HCT116 (cell line): ENCODE results near the gene TMEM175. TPM values are rescaled to one million over a fixed set of nuclear protein-coding genes. Genes with fewer than 3 reads are reported as not detected.

Source experiments
- ATAC-seq: fragments of 200-7000 bp; cut with Tn5 transposase; 2 replicates; pipeline ENCODE4 v1.9.1; 2020; ENCODE audit warnings: mild to moderate bottlenecking, moderate library complexity
- Bru-seq: library from RNA; stranded (reverse); fragments of 400-500 nt; gene quantifications from one replicate; lab custom pipeline; 2021; lab: Mats Ljungman, UMichigan
- BruChase-seq, 2 experiments: library from RNA; stranded (reverse); fragments of 400-500 nt; gene quantifications; one replicate each; lab custom pipeline; 2021; lab: Mats Ljungman, UMichigan
- BruUV-seq: library from RNA; stranded (reverse); fragments of 400-500 nt; replicated peaks from 2 replicates; lab custom pipeline; 2021; lab: Mats Ljungman, UMichigan
- CTCF ChIA-PET: fragments of 300-600 bp; sonication (Branson Sonifier 250); formaldehyde crosslinking; loops from one replicate; lab custom pipeline; 2021; ENCODE audit warnings: antibody characterized with exemption; lab: Charles Lee
- POLR2A ChIA-PET: fragments of 300-600, 350-600 bp; sonication (Branson Sonifier 250); formaldehyde crosslinking; loops from one replicate; lab custom pipeline; 2021; ENCODE audit warnings: antibody characterized with exemption; lab: Charles Lee
- RAD21 ChIA-PET, 2 experiments: fragments of 300-600 bp; sonication (Branson Sonifier 250); formaldehyde crosslinking; loops; one replicate each; lab custom pipeline; 2023; ENCODE audit warnings: low total read pairs in 2 of 2; ENCODE audit not compliant: uncharacterized antibody in 2 of 2, unreplicated experiment in 2 of 2, low non-redundant PET in 1 of 2; lab: Charles Lee
- DNase-seq: peaks from one replicate; pipeline ENCODE4 v3.0.0-alpha.2; 2010; ENCODE audit warnings: low read depth, low spot score
- H2AFZ ChIP-seq: fragments of 200-600 bp; shearing (Covaris generic), sonication (generic); 2 replicates; pipeline ENCODE4 v1.6.1; 2017; ENCODE audit warnings: low read depth, mixed run types, mixed read lengths, antibody characterized with exemption, low read length; ENCODE audit not compliant: poor library complexity, severe bottlenecking
- H3K27ac ChIP-seq: 2 replicates; pipeline ENCODE4 v1.5.1; 2012; ENCODE audit warnings: low read depth, low read length
- H3K27me3 ChIP-seq: fragments of 200-600 bp; sonication (generic); 2 replicates; pipeline ENCODE4 v1.6.1; 2016; ENCODE audit warnings: mixed run types, low read length, mixed read lengths; ENCODE audit not compliant: insufficient read depth
- H3K36me3 ChIP-seq, 2 experiments: fragments of 200-500 bp in 1 of 2; fragments of 200-600 bp in 1 of 2; sonication (Bioruptor generic) in 1 of 2; sonication (generic) in 1 of 2; 2 replicates each; pipeline versions ENCODE4 v1.5.1 to v1.6.1; 2014 to 2016; ENCODE audit warnings: low read length in 2 of 2, inconsistent platforms in 1 of 2, mixed read lengths in 1 of 2, mixed run types in 1 of 2; ENCODE audit not compliant: insufficient read depth in 2 of 2, control insufficient read depth in 1 of 2
- H3K4me1 ChIP-seq, 2 experiments: fragments of 200-600 bp in 1 of 2; sonication (generic) in 1 of 2; 2 replicates each; pipeline versions ENCODE4 v1.5.1 to v1.6.1; 2012 to 2017; ENCODE audit warnings: low read length in 2 of 2, inconsistent platforms in 1 of 2, mild to moderate bottlenecking in 1 of 2, mixed read lengths in 1 of 2, mixed run types in 1 of 2, moderate library complexity in 1 of 2; ENCODE audit not compliant: insufficient read depth in 2 of 2, control insufficient read depth in 1 of 2
- H3K4me2 ChIP-seq: fragments of 200-600 bp; sonication (generic); 2 replicates; pipeline ENCODE4 v1.6.1; 2017; ENCODE audit warnings: mixed run types, low read length, mixed read lengths
- H3K4me3 ChIP-seq, 2 experiments: fragments of 200-600 bp in 1 of 2; sonication (generic) in 1 of 2; replicated peaks in 1 of 2; 2 replicates each; pipeline ENCODE4 v1.5.1; 2011 to 2016; ENCODE audit warnings: low read length in 2 of 2, control low read depth in 1 of 2, low read depth in 1 of 2, mild to moderate bottlenecking in 1 of 2, mixed read lengths in 1 of 2, mixed run types in 1 of 2
- H3K79me2 ChIP-seq: fragments of 200-600 bp; sonication (generic); 2 replicates; pipeline ENCODE4 v1.6.1; 2017; ENCODE audit warnings: mild to moderate bottlenecking, mixed run types, low read length, moderate library complexity, mixed read lengths; ENCODE audit not compliant: insufficient read depth
- H3K9ac ChIP-seq: fragments of 200-600 bp; sonication (generic); 2 replicates; pipeline ENCODE4 v1.6.1; 2016; ENCODE audit warnings: low read length, mixed read lengths
- H3K9me2 ChIP-seq: fragments of 200-600 bp; sonication (generic), shearing (Covaris generic); 2 replicates; pipeline ENCODE4 v1.6.1; 2017; ENCODE audit warnings: mixed run types, mild to moderate bottlenecking, moderate library complexity; ENCODE audit not compliant: insufficient read depth
- H3K9me3 ChIP-seq, 2 experiments: fragments of 200-500 bp in 1 of 2; fragments of 200-600 bp in 1 of 2; sonication (Bioruptor generic) in 1 of 2; sonication (generic) in 1 of 2; 2 replicates each; pipeline ENCODE4 v1.6.1; 2014 to 2017; ENCODE audit warnings: low read length in 2 of 2, mixed read lengths in 2 of 2, inconsistent platforms in 1 of 2, low read depth in 1 of 2, mild to moderate bottlenecking in 1 of 2, mixed run types in 1 of 2, moderate library complexity in 1 of 2; ENCODE audit not compliant: control insufficient read depth in 1 of 2, insufficient read depth in 1 of 2
- H4K20me1 ChIP-seq: fragments of 200-600 bp; sonication (generic), shearing (Covaris generic); 2 replicates; pipeline ENCODE4 v1.6.1; 2017; ENCODE audit warnings: mixed run types, mild to moderate bottlenecking, moderate library complexity; ENCODE audit not compliant: insufficient read depth
- ELF1 ChIP-seq: IDR thresholded peaks from 2 replicates; pipeline ENCODE4 v1.6.1; 2012; ENCODE audit warnings: low read depth, borderline replicate concordance
- FOSL1 ChIP-seq: IDR thresholded peaks from 2 replicates; pipeline ENCODE4 v1.6.1; 2012; ENCODE audit warnings: low read depth
- POLR2A ChIP-seq: IDR thresholded peaks from 2 replicates; pipeline ENCODE4 v1.7.0; 2011; ENCODE audit warnings: borderline replicate concordance; ENCODE audit not compliant: insufficient read depth, insufficient read length; ENCODE audit errors: extremely low read depth
- POLR2AphosphoS5 ChIP-seq: IDR thresholded peaks from 2 replicates; pipeline ENCODE4 v1.6.1; 2011; ENCODE audit warnings: mild to moderate bottlenecking, low read depth, low read length, moderate library complexity
- SIN3A ChIP-seq: IDR thresholded peaks from 2 replicates; pipeline ENCODE4 v1.6.1; 2012; ENCODE audit warnings: low read depth
- SP1 ChIP-seq: IDR thresholded peaks from 2 replicates; pipeline ENCODE4 v1.6.1; 2012; ENCODE audit warnings: low read depth
- SRF ChIP-seq: IDR thresholded peaks from 2 replicates; pipeline ENCODE4 v1.6.1; 2012; ENCODE audit warnings: low read depth
- YY1 ChIP-seq: IDR thresholded peaks from 2 replicates; pipeline ENCODE4 v1.6.1; 2011; ENCODE audit warnings: low read length, low read depth, moderate library complexity, mild to moderate bottlenecking; ENCODE audit not compliant: insufficient replicate concordance; ENCODE audit errors: extremely low read depth
- ZBTB33 ChIP-seq: IDR thresholded peaks from 2 replicates; pipeline ENCODE4 v1.6.1; 2011; ENCODE audit warnings: mild to moderate bottlenecking, low read length, moderate library complexity; ENCODE audit not compliant: insufficient replicate concordance; ENCODE audit errors: extremely low read depth
- ZFX ChIP-seq: fragments of 450-650 bp; IDR thresholded peaks from 2 replicates; pipeline ENCODE4 v1.6.1; 2017
- intact Hi-C: fragments of 100-400 bp; cut with micrococcal nuclease; formaldehyde crosslinking; loops from 2 replicates; pipeline ENCODE4 v1.10.0; 2022
- long read RNA-seq: library from polyadenylated mRNA; unstranded; transcript quantifications from one replicate; pipeline ENCODE4 v2.0.0, GENCODE V29; 2021; ENCODE audit not compliant: unreplicated experiment
- polyA plus RNA-seq: library from polyadenylated mRNA; unstranded; fragments of >200 nt; gene quantifications from 2 replicates; pipeline ENCODE4 v1.2.1, GENCODE V29; 2012; ENCODE audit warnings: missing spikeins
- total RNA-seq: library from RNA; stranded (reverse); gene quantifications from one replicate; pipeline ENCODE4 v1.2.1, GENCODE V29; 2021; ENCODE audit not compliant: unreplicated experiment
- TF ChIP-seq, protein P1 (sequence below): IDR thresholded peaks from 2 replicates; pipeline ENCODE4 v1.6.1; 2012

Gene TMEM175
- total RNA-seq = 17.5 TPM
- 19.1 and 21.9 TPM in 2 replicates for polyA plus RNA-seq
- Bru-seq, nascent RNA = percentile 45 among the genes with signal in this experiment
- BruChase-seq, experiment 1, labeled RNA remaining after a 6-hour chase = percentile 48 among the genes with signal in this experiment
- BruChase-seq, experiment 2, labeled RNA remaining after a 2-hour chase = percentile 46 among the genes with signal in this experiment
- long read RNA-seq, transcript TMEM175-201 (11 exons, 1,860 nt) = major isoform, 7 of 31 reads
- long read RNA-seq, partial matches to known transcripts = 4 of 31 reads
- long read RNA-seq, other reads (novel, unspliced or antisense) = 13 of 31 reads

DNA sequence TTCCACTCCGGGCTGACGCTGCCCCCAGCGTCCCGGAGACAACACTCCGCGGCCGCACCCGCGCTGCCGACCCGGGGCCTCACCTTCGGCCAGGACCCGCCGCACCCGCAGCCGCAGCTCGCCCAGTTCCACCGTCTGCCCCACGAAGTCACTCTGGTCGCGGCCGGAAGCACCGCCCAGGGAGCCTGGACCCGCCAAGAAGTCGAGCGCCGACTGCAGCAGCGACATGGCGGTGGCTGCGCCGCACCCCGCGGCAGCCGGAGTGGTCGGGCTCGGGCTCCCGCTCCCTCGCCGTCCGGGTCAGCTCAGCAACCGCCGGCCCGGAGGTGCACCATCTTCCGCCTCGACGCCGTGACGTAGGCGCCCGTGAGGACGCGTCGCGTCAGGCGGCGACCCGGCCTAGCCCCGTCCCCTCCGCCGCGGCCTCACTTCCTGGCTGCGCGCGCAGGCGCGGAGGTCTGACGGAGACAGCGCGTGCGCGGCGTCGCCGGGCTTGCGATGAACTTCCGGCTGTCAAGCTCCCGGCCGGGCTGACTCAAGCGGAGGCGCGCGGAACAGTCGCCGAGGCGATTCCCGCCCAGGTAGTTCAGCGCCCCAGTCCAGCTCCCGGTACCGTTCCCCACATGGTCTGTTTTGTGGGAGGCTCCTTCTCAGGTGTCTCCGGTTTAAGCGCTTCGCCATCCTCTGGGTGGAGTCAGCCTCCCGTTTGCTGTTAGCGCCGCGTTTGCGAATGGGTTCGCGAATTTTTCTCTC lies at the start of gene TMEM175, which contains the start of gene GAK:
Gene TMEM175, plus strand, starts transcription at position 501 of the 753 bp plus-strand sequence. CDS start 15,280 bp downstream, outside the sequence.
Gene GAK, minus strand, starts transcription at position 357 of the 753 bp plus-strand sequence. Its CDS starts 129 bp downstream, at position 228.
- peak within 1 kb of the TSS; percentile 84 for H3K27ac ChIP-seq
- H3K9ac ChIP-seq = peak within 1 kb of the TSS; percentile 99
- peak; percentile 91 for DNase-seq
- H3K4me1 ChIP-seq = peaks cover 6 to 14% of the 10 kb centered on the region in 2 experiments; a peak in 3 of 4 replicates
- peak within 1 kb of the TSS; percentile 100 for H3K4me2 ChIP-seq
- BruUV-seq = no TSS peak
- ChIA-PET POLR2A (interaction anchor here (1.0 kb wide), 1 partner anchor 53 kb away, joined by 4 read pairs; no protein-coding TSS in a partner anchor), CTCF (interaction anchor here (1.0 to 1.2 kb wide), 2 partner anchors 55 to 190 kb away, joined by 3 to 7 read pairs; partner anchors contain the start of gene IDUA), RAD21 (no interaction called here)
- TF ChIP-seq SIN3A (peak; percentile 97), ELF1 (peak; percentile 88), POLR2A (peak; percentile 74), FOSL1 (no peak), SP1 (no peak; the same call in 1 of the 2 replicates), ZFX (peak; percentile 59; the same call in 1 of the 2 replicates), ZBTB33 (no peak), SRF (peak; percentile 51; the same call in 1 of the 2 replicates), POLR2AphosphoS5 (peak; percentile 87), YY1 (peak; percentile 54)
- TF ChIP-seq, protein P1, sequence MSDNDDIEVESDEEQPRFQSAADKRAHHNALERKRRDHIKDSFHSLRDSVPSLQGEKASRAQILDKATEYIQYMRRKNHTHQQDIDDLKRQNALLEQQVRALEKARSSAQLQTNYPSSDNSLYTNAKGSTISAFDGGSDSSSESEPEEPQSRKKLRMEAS = peak; percentile 85
- ATAC-seq = peak; percentile 98
- intact Hi-C loops = loop anchor here (1.0 kb wide), 1 partner anchor 53 kb away; no protein-coding TSS in a partner anchor
- peak within 1 kb of the TSS; percentile 49 for H2AFZ ChIP-seq
- H4K20me1 ChIP-seq = no peaks in the 10 kb centered on the region
- no peaks in the 10 kb centered on the region for H3K36me3 ChIP-seq
- H3K9me3 ChIP-seq = no peaks in the 10 kb centered on the region
- H3K4me3 ChIP-seq = peak within 1 kb of the TSS; percentile 91 to 98
- H3K9me2 ChIP-seq = no peaks in the 10 kb centered on the region
- H3K79me2 ChIP-seq = peaks cover 55% of the 10 kb centered on the region
- no peaks in the 10 kb centered on the region for H3K27me3 ChIP-seq
